ENCODE results near the gene CIB4. TPM values are rescaled to one million over a fixed set of nuclear protein-coding genes. Genes with fewer than 3 reads are reported as not detected.

Gene CIB4
- total and polyA plus RNA-seq, 2 of the 13 experiments (the other 11 are each of a cell fraction or from before 2014, with no cell fraction given): not detected

DNA sequence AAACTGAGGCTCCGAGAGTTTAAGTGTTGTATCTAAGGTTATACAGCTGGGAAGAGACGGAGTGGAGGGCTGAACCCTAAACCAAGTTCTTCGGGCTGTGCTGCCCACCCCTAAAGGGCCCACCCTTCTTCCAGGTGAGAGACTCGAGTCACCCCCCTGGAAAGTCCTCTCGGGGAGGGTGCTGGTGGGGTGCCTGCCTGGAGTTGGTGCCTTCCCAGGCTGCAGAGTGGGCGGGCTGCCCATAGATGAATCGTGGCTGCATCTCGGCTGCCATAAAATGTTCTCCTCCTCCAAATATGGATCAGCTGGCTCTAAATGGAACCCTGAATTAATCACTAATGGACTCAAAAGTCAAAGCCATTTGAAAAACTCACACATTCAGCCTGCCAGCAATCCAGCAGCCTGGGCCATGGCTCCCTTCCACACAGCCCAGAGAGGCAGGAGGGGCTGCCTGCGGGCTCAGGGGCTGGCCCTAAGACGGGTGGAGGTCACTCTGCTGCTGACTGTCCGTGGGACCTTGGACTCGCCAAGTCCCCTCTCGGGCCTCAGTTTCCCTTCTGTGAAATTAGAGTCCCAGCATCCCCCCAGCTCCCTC, 7.7 kb downstream of the CIB4 start:
- H3K9me3 ChIP-seq (ENCODE audit: low read length): no peaks in the 10 kb centered on the region
- peaks cover 5 to 62% of the 10 kb centered on the region in 2 experiments; a peak in 4 of 5 replicates for H3K27me3 ChIP-seq (ENCODE audit: control insufficient read depth in 1 of 2, insufficient read depth in 2 of 2, low read length in 2 of 2)
- no peaks in the 10 kb centered on the region for H3K36me3 ChIP-seq (replicated peaks in 1 of 2; ENCODE audit: control insufficient read depth in 1 of 2, insufficient read depth in 2 of 2, low read length in 2 of 2)
- ChIA-PET POLR2A (no interaction called here), CTCF (ENCODE audit: low intra/inter-chr PET ratio, low total read pairs) (no interaction called here)
- intact Hi-C loops (cut with micrococcal nuclease; ENCODE audit: unreplicated experiment): loop anchor here (10.0 kb wide), 1 partner anchor 91 kb away; no protein-coding TSS in a partner anchor
- BruUV-seq (replicated peaks): no TSS peak
- ATAC-seq: no peak
- no peak overlapping the region for H3K4me3 ChIP-seq (replicated peaks in 1 of 3; ENCODE audit: insufficient read depth in 1 of 3, low read depth in 2 of 3, low read length in 3 of 3)
- H3K27ac ChIP-seq (ENCODE audit: extremely low read length, insufficient read depth, low read length): no peak overlapping the region
- no peaks in the 10 kb centered on the region for H4K20me1 ChIP-seq (ENCODE audit: insufficient read depth, low read length)
- DNase-seq (ENCODE audit: low spot score): no peak
- H3K4me2 ChIP-seq (ENCODE audit: low read depth, low read length): no peak overlapping the region
- no peak overlapping the region for H3K9ac ChIP-seq (ENCODE audit: insufficient read depth, low read depth, low read length)
- no peaks in the 10 kb centered on the region for H3K79me2 ChIP-seq (ENCODE audit: insufficient read depth, low read length)
- in situ Hi-C loops (cut with HindIII; ENCODE audit: extremely low pct_ligation_motif_present, low pct_unique_long_range_greater_than_20kb): no loop called here
- no peak overlapping the region for H2AFZ ChIP-seq (ENCODE audit: low read length)
- 36% methylated on average over 10 of the region's 13 CpGs for WGBS (ENCODE audit: low lambda C conversion rate)
- no peak for FAIRE-seq
- peaks cover 13% of the 10 kb centered on the region for H3K4me1 ChIP-seq (ENCODE audit: insufficient read depth, low read length)
- TF ChIP-seq SMC3 (IDR thresholded peaks at IDR 0.05; ENCODE audit: low read length): no peak
- no peak for TF ChIP-seq HOXA7 (CRISPR knock-in tag; IDR thresholded peaks at IDR 0.05)
- no peak for TF ChIP-seq ATF5 (CRISPR knock-in tag; IDR thresholded peaks at IDR 0.05; ENCODE audit: low read depth)
- no peak for TF ChIP-seq ZNF138 (CRISPR knock-in tag; IDR thresholded peaks at IDR 0.05; ENCODE audit: low read depth)
- TF ChIP-seq MTF1 (CRISPR knock-in tag; IDR thresholded peaks at IDR 0.05): no peak
- TF ChIP-seq THAP9 (CRISPR knock-in tag; IDR thresholded peaks at IDR 0.05; ENCODE audit: borderline replicate concordance): no peak
- TF ChIP-seq TEAD3 (CRISPR knock-in tag; optimal IDR thresholded peaks at IDR 0.05; ENCODE audit: borderline replicate concordance): no peak
- no peak for TF ChIP-seq ZNF616 (CRISPR knock-in tag; IDR thresholded peaks at IDR 0.05; ENCODE audit: low read depth)
- no peak for TF ChIP-seq FUBP1 (CRISPR knock-in tag; IDR thresholded peaks at IDR 0.05; ENCODE audit: borderline replicate concordance)
- TF ChIP-seq RORA (CRISPR knock-in tag; IDR thresholded peaks at IDR 0.05): no peak
- no peak for TF ChIP-seq ZNF10 (CRISPR knock-in tag; IDR thresholded peaks at IDR 0.05; ENCODE audit: borderline replicate concordance, low read depth)
- no peak for TF ChIP-seq CENPBD1 (CRISPR knock-in tag; IDR thresholded peaks at IDR 0.05; ENCODE audit: borderline replicate concordance, low read depth)
- TF ChIP-seq ZNF776 (CRISPR knock-in tag; IDR thresholded peaks at IDR 0.05): no peak
- TF ChIP-seq ZNF615 (CRISPR knock-in tag; IDR thresholded peaks at IDR 0.05; ENCODE audit: borderline replicate concordance): no peak
- TF ChIP-seq CREM (IDR thresholded peaks at IDR 0.05): no peak
- TF ChIP-seq CREM (CRISPR knock-in tag; IDR thresholded peaks at IDR 0.05): no peak
- no peak for TF ChIP-seq HMGA1 (CRISPR knock-in tag; conservative IDR thresholded peaks at IDR 0.05)
- no peak for TF ChIP-seq ZNF431 (CRISPR knock-in tag; IDR thresholded peaks at IDR 0.05; ENCODE audit: borderline replicate concordance, low read depth)
- TF ChIP-seq MBD4 (IDR thresholded peaks at IDR 0.05; ENCODE audit: borderline replicate concordance, low read length): no peak

Measured in HepG2 (cell line).